ENCODE results near the gene LAMC1.
A peak's percentile ranks its signal among the peaks of the same experiment; 100 is the strongest.

LAMC1 gene

DNA sequence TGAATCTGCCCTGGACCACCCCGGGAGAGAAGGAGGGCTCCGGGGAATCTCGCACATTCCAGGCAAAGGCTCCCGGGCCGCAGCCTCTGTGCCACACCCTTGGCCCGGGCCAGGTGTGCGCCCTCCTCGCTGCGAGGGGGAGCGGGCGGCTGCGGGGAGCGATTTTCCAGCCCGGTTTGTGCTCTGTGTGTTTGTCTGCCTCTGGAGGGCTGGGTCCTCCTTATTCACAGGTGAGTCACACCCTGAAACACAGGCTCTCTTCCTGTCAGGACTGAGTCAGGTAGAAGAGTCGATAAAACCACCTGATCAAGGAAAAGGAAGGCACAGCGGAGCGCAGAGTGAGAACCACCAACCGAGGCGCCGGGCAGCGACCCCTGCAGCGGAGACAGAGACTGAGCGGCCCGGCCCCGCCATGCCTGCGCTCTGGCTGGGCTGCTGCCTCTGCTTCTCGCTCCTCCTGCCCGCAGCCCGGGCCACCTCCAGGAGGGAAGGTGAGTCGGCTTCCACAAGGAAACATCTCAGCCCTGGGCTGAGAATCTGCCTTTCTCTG lies 162.8 kb downstream of the LAMC1 start, which contains the start of gene LAMC2:
LAMC2 (plus strand) TSS at position 324 of the 550 bp plus-strand sequence; CDS start at position 413, 89 bp downstream.
- H3K4me3 ChIP-seq (ENCODE audit: low read depth, low read length): peak within 1 kb of the TSS; percentile 36
- TF ChIP-seq, protein P1, sequence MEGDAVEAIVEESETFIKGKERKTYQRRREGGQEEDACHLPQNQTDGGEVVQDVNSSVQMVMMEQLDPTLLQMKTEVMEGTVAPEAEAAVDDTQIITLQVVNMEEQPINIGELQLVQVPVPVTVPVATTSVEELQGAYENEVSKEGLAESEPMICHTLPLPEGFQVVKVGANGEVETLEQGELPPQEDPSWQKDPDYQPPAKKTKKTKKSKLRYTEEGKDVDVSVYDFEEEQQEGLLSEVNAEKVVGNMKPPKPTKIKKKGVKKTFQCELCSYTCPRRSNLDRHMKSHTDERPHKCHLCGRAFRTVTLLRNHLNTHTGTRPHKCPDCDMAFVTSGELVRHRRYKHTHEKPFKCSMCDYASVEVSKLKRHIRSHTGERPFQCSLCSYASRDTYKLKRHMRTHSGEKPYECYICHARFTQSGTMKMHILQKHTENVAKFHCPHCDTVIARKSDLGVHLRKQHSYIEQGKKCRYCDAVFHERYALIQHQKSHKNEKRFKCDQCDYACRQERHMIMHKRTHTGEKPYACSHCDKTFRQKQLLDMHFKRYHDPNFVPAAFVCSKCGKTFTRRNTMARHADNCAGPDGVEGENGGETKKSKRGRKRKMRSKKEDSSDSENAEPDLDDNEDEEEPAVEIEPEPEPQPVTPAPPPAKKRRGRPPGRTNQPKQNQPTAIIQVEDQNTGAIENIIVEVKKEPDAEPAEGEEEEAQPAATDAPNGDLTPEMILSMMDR (IDR thresholded peaks at IDR 0.05; ENCODE audit: insufficient read depth, low read length, missing control alignments): peak; percentile 12
- POLR2A ChIA-PET: no interaction called here
- CTCF ChIA-PET: no interaction called here
- no peak for DNase-seq (ENCODE audit: low read depth, low spot score)

DNA sequence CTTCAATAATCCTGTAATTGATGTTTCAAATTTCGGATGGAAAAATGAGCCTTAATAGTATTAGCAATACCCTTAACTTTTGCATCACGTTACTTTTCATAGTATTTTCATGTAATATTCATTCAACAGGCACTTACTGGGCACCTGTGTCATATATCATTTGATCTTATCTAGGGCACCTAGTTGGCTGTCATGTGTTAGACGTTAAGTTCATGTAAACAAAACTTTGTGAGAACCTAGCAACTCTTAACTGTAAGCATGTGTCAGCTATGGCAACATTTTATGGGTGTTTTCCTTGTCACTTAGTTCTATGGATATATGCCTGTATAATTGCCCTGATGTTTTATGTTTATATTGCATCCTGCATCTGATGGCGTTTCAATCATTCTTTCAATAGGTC lies 163.6 kb downstream of the LAMC1 start:
- POLR2A ChIA-PET: no interaction called here
- no peak overlapping the region for H3K4me3 ChIP-seq (ENCODE audit: low read depth, low read length)
- CTCF ChIA-PET: no interaction called here
- TF ChIP-seq, protein P1 (IDR thresholded peaks at IDR 0.05; ENCODE audit: insufficient read depth, low read length, missing control alignments): no peak
- no peak for DNase-seq (ENCODE audit: low read depth, low spot score)

DNA sequence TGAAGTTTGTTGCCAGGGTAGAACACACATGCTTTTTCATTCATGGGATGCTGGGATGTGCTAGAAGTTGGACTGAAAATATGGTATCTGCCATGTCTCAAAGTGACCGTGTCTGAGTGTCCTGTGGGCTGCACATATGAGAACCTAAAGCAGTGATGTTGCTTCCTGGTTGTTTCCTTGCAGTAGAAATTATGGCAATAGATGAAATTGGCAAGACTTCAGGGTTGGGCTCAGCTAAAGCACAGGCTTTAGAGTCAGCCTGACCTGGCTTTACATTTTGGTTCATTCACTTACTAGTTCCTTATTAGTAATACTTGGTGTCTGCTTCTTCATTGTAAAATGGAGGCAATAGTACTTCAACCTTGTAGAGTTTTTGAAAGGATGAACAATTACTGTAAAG lies 165.0 kb downstream of the LAMC1 start:
- CTCF ChIA-PET: interaction anchor here (1.0 kb wide), 1 partner anchor 40 kb away, joined by 5 read pairs; no protein-coding TSS in a partner anchor
- TF ChIP-seq, protein P1 (IDR thresholded peaks at IDR 0.05; ENCODE audit: insufficient read depth, low read length, missing control alignments): no peak

DNA sequence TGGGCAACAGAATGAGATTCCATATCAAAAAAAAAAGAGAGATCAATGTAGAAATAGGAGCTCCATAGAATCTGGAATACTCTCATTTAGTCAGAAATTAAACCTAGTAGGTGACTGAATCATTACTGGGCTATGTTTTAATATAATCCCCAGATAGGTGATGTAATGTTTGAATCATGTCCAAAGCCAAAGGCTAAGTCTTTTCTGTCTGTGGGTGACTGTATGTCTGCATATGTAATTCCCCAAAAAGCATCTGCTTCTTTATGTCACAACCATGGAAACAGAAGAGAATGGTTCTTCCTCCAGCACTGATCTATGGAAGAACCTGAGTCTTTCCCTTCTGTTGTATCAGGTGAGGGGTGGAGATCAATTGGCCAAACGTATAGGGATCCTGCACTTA lies 168.6 kb downstream of the LAMC1 start:
- CTCF ChIA-PET: interaction anchor here (1.2 kb wide), 1 partner anchor 37 kb away, joined by 4 read pairs; no protein-coding TSS in a partner anchor
- peak; percentile 71 for DNase-seq (ENCODE audit: low read depth, low spot score)

More for the DNA sequence above, 165.0 kb downstream of the LAMC1 start:
- no peak overlapping the region for H3K4me3 ChIP-seq (ENCODE audit: low read depth, low read length)
- DNase-seq (ENCODE audit: low read depth, low spot score): no peak
- POLR2A ChIA-PET: no interaction called here

DNA sequence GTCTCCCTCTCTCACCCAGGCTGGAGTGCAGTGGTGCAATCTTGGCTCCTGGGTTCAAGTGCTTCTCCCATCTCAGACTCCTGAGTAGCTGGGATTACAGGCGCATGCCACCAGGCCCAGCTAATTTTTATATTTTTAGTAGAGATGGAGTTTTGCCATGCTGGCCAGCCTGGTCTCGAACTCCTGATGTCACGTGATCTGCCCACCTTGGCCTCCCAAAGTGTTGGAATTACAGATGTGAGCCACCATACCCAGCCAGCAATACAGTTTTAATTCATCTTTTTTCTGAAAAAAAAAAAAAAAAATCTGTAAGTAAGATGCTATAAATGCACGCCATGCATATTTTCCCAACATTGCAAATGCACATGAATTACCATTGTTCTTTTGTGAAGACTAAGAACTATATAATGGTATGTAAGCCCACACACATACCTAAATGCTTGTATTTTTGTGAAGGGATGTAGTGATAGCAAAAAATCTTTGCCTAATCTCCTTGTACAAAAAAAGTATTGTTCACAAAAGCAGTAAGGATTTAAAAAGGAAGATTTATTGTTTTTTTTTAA lies 170.8 kb downstream of the LAMC1 start:
- POLR2A ChIA-PET: no interaction called here
- H3K4me3 ChIP-seq (ENCODE audit: low read depth, low read length): no peak overlapping the region
- DNase-seq (ENCODE audit: low read depth, low spot score): no peak
- CTCF ChIA-PET: interaction anchor here (0.6 to 1.5 kb wide), 2 partner anchors 34 to 41 kb away, joined by 3 to 4 read pairs; no protein-coding TSS in a partner anchor
- TF ChIP-seq, protein P1 (IDR thresholded peaks at IDR 0.05; ENCODE audit: insufficient read depth, low read length, missing control alignments): no peak

More for the DNA sequence above, 168.6 kb downstream of the LAMC1 start:
- TF ChIP-seq, protein P1 (IDR thresholded peaks at IDR 0.05; ENCODE audit: insufficient read depth, low read length, missing control alignments): no peak
- H3K4me3 ChIP-seq (ENCODE audit: low read depth, low read length): no peak overlapping the region
- POLR2A ChIA-PET: interaction anchor here (0.6 kb wide), 1 partner anchor 14 kb away, joined by 3 read pairs; no protein-coding TSS in a partner anchor

DNA sequence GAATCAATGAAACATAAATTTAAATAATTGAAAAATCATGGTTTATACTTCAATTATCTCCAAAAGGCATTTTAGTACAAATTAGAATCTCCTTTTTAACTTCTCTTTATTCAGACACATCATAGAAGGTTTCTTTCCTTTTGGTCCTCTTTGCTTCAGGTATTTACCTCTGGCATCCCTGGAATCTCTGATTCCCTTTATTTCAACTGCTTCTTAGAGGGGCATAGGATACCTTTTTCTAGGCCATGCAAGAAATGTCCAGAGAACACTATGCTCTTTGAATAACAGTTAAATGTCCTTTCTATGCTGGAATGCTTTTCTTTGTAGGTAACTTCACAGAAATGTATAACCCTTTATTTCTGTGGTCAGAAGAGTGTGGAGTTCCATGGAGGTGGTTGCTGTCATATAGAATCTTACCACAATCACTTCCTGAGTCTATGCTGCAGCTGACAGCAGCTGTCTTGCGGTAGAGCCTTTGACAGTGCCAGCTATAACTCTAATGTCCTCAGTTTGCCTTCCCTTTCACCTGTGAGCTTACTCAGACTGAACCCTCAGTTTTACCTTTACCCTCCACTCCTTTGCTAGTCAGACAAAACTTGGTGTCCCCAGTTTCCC lies 171.4 kb downstream of the LAMC1 start:
- CTCF ChIA-PET: interaction anchor here (1.2 to 1.3 kb wide), 3 partner anchors 10 to 124 kb away, joined by 3 read pairs; no protein-coding TSS in a partner anchor
- no peak for DNase-seq (ENCODE audit: low read depth, low spot score)
- TF ChIP-seq, protein P1 (IDR thresholded peaks at IDR 0.05; ENCODE audit: insufficient read depth, low read length, missing control alignments): no peak
- H3K4me3 ChIP-seq (ENCODE audit: low read depth, low read length): no peak overlapping the region
- POLR2A ChIA-PET: no interaction called here
